ENCODE results near the gene HS3ST3B1.
A peak's percentile ranks its signal among the peaks of the same experiment; 100 is the strongest.

Gene HS3ST3B1

DNA sequence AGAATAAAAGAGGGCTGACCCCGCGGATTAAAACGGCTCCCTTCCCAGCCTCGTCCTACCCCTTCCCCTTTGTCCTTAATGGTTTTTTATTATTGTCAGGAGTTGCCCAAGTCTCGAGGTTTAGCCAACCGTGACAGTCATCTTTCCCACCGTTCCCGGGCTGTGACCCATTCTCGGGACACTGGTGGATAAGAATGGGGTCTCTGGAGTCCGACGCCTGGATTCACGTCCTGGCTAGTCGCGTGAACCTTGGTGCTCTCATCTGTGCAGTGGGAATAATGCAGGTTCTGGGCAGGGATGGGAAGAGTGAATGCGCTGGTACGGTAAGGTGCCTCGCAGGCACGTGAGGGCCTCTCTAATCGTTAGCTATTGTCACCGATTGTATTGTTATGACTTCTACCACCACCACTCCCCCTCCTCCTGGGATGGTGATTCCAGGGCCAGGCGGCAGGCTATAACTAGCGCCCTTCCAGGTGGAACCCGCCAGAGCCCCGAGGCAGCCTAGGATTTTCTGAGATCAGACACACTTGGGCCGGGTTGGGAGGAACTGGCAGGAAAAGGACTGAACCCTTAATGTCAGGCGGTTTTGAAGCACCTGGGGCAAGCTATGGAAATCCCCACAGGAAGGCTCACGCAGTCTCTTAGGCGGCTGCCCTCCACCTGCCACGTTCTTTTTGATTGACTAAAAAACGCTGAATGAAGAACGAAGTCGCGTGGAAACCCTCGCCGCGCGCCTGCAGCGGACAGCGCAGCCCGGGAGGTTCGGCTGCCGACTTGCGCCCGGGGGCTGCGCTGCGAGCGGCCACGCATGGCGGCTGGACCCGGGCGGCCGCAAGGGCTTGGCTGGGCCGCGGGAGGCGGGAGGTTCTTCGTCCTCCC, 2.7 kb downstream of the HS3ST3B1 start:
- DNase-seq = no peak

GRCh38 chr17:14304222-14304772, 3.4 kb downstream of the HS3ST3B1 start:
- no peak for DNase-seq

GRCh38 chr17:14304773-14305517, 4.1 kb downstream of the HS3ST3B1 start:
- no peak for DNase-seq

DNA sequence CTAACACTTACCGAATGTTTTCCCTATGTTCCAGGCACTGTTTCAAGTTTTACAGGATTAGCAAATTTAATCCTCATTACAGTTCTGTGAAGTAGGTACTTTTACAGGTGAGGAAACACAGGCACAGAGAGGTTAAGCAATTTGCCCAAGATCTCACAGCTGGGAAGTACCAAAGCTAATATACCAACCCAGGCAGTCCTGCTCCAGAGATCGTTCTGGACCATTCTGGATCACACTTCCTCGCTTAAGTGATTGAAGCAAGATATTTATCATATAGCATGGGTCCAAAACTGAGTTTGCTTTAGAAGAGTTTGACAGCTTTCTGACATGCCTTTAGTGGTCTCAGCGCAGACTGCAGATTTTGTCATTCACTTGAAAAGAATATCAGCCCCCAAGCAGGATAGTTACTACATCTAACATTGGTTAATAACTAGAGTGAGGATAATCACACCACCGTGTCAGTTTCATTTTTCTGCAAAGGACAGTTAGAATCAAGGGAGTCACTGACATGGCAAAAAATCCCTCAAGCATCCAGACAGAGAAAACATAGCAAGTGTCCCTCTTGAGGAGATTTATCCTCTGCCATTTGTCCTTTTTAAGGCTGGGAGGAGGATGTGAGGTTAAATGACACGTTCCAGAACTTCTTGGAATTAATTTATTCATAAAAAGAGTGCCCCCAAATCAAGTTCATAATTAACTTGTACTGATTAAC, 5.1 kb downstream of the HS3ST3B1 start:
- DNase-seq = no peak

GRCh38 chr17:14306596-14306995, 5.7 kb downstream of the HS3ST3B1 start:
- no peak for DNase-seq

DNA sequence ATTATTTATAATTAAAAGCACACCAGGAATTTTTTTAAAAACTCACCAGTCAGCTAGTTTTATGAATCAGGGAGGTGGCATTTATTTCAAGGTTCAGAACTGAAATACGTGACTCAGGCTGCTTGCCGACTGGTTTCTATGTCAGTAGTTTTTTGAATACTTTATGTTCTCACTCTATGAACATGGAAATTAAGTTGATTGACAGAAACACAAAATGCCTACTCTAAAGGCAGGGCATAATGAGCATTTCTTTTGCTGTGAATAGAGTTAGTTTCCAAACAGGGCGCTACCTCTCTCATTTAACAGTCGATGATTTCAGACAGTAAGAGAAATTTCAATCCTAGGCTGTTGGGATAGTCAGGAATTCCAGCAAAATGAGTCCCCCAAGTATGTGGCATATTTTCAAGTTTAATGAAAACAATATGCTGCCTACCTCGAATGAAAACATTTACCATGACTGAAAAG, 6.7 kb downstream of the HS3ST3B1 start:
- DNase-seq = no peak

- no peak for DNase-seq
Observed at GRCh38 chr17:14308636-14308964, 7.7 kb downstream of the HS3ST3B1 start.

- peak; percentile 77 for DNase-seq
Observed at GRCh38 chr17:14308965-14309879, 8.3 kb downstream of the HS3ST3B1 start.

- no peak for DNase-seq
Observed at GRCh38 chr17:14310101-14310500, 9.2 kb downstream of the HS3ST3B1 start.

- no peak for DNase-seq
Observed at GRCh38 chr17:14310605-14311004, 9.7 kb downstream of the HS3ST3B1 start.

DNA sequence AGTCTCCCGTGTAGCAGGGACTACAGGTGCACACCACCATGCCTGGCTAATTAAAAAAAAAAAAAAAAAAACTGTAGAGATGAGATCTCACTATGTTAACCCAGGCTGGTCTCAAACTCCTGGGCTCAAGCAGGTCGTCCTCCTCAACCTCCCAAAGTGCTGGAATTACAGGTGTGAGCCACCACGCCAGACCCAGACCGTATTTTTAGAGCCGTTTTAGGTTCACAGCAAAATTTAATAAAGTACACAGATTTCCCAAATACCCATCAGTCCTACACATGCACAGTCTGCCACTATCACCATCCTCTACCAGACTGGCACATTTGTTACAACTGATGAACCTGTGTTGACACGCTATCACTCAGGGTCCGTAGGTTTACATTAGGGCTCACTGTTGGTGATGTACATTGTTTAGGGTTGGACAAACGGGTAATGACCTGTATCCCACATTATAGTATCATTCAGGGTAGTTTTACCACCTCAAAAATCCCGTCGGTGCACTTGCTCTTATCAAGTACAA, 10.4 kb downstream of the HS3ST3B1 start:
- DNase-seq = no peak

- no peak for DNase-seq
Observed at GRCh38 chr17:14311981-14312380, 11.1 kb downstream of the HS3ST3B1 start.

GRCh38 chr17:14312522-14312921, 11.6 kb downstream of the HS3ST3B1 start:
- DNase-seq = no peak

- DNase-seq = no peak
Observed at GRCh38 chr17:14316126-14316832, 15.4 kb downstream of the HS3ST3B1 start.

DNA sequence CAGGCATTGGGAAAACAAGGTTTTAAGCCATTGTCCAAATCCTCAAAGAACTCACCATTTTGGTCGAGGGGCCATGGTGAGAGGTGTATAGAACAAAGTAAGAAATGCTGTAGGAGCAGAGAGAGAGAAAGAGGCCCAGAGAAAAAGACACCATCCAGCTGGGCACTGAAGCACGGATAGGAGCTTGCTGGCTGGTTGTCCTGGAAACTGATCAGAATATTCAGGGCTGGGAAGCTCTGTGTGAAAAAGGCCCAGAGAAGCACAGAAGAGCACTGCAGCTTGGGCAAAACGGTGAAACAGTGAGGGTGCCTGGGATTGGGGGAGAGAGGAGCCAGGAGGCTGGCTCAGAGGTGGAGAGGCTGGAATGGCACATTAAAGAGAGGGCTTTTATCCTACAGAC, 16.5 kb downstream of the HS3ST3B1 start:
- no peak for DNase-seq

- DNase-seq = no peak
Observed at GRCh38 chr17:14318109-14318917, 17.4 kb downstream of the HS3ST3B1 start.

- DNase-seq = no peak
Observed at GRCh38 chr17:14318918-14319205, 18.0 kb downstream of the HS3ST3B1 start.

- DNase-seq = no peak
Observed at GRCh38 chr17:14320098-14320497, 19.2 kb downstream of the HS3ST3B1 start.

- no peak for DNase-seq
Observed at GRCh38 chr17:14320734-14321475, 20.0 kb downstream of the HS3ST3B1 start.

- no peak for DNase-seq
Observed at GRCh38 chr17:14321476-14321949, 20.6 kb downstream of the HS3ST3B1 start.

Data from NCI-H146 (cell line).